Activated naive CD4-positive, alpha-beta T cell treated with anti-CD3 and anti-CD28 coated beads for 36 hours (primary cell): ENCODE results near the gene RIOK1. TPM values are rescaled to one million over a fixed set of nuclear protein-coding genes. Genes with fewer than 3 reads are reported as not detected.

Source experiments
- CTCF ChIA-PET: fragments of 350-600 bp; sonication (Branson Sonifier 250); formaldehyde crosslinking; loops from one replicate; lab custom pipeline; 2021; ENCODE audit warnings: antibody characterized with exemption; lab: Charles Lee
- DNase-seq: peaks from one replicate; pipeline ENCODE4 v3.0.0-alpha.2; 2020
- H3K27ac Mint-ChIP-seq: one replicate; pipeline ENCODE4 v1.8.0; 2021; ENCODE audit warnings: mild to moderate bottlenecking, mixed read lengths
- H3K27me3 Mint-ChIP-seq: one replicate; pipeline ENCODE4 v1.8.0; 2021; ENCODE audit warnings: low read depth, mixed read lengths
- H3K36me3 Mint-ChIP-seq: one replicate; pipeline ENCODE4 v1.8.0; 2021; ENCODE audit warnings: low read depth, mixed read lengths
- H3K4me1 Mint-ChIP-seq: one replicate; pipeline ENCODE4 v1.8.0; 2021; ENCODE audit warnings: low read depth, mixed read lengths
- H3K4me3 Mint-ChIP-seq: one replicate; pipeline ENCODE4 v1.8.0; 2021; ENCODE audit warnings: mild to moderate bottlenecking, moderate library complexity, mixed read lengths
- H3K9me3 Mint-ChIP-seq: one replicate; pipeline ENCODE4 v1.8.0; 2021; ENCODE audit warnings: mixed read lengths
- intact Hi-C: fragments of 100-400 bp; cut with micrococcal nuclease; formaldehyde crosslinking; loops from one replicate; pipeline ENCODE4 v1.15.1; 2023
- total RNA-seq, 2 experiments: library from RNA; stranded (reverse); gene quantifications; one replicate each; pipeline ENCODE4 v1.2.3, GENCODE V29; 2021

RIOK1 gene
- total RNA-seq, 2 experiments from 2014 or later: 33.8 to 38.5 TPM

DNA sequence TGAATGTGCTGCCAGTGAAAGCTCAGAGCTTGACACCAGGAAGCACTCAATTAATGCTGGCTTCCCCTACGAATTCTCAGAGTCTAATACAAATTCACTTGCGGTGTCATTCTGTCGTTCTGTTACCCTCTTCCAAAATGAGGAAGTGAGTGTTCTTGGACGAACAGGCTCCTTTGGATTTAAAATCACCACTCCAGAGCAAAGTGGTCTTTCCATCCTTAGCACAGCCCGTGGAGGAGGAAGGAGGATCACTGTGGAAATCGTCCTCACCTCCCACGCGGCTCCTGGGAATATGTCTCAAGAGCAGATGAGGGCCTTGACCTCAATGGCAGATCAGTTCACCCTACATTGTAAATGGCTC, 41.7 kb downstream of the RIOK1 start:
- Mint-ChIP-seq H3K27ac (no peak overlapping the region), H3K4me1 (peaks cover 5% of the 10 kb centered on the region), H3K36me3 (peaks cover 4% of the 10 kb centered on the region), H3K9me3 (peaks cover 6% of the 10 kb centered on the region), H3K27me3 (peaks cover 6% of the 10 kb centered on the region), H3K4me3 (no peak overlapping the region)
- DNase-seq: no peak
- CTCF ChIA-PET: no interaction called here
- intact Hi-C loops: no loop called here

DNA sequence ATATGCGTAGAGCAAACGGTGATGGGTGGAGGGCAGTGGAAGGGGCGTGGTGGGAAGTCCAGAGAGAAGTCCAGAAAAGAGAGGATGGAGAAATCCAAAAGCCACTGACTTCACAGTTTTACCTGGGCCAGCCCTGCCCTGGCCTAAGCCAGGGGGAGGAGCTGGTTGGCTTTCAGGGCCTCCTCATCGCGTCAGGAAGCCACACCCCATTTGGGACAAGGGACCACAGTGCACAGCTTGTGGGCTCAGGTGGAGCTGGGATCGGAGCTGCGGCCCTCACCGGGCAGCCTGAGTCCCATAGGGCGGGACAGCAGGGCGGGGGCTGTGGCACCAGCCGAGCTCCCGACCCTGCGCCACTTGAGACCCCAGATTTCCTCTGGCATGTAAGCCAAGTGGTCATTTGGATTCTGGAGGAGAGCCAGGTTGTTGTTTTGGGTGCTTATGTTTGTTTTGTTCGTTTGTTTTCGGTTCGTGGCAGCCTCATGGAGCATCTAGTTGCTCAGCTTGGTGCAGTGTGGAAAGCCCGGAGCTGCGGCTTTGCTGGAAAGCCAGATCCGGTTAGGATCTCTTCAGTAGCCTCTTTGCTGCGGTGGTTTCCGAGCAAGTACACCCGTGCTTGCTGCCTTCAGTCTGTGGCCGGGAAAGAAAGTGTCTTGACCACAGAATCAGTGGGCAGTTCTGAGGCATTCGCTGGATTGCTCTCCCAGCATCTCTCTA, 42.2 kb downstream of the RIOK1 start:
- peaks cover 6% of the 10 kb centered on the region for H3K27me3 Mint-ChIP-seq
- peaks cover 6% of the 10 kb centered on the region for H3K9me3 Mint-ChIP-seq
- H3K27ac Mint-ChIP-seq: no peak overlapping the region
- no peak for DNase-seq
- H3K36me3 Mint-ChIP-seq: peaks cover 4% of the 10 kb centered on the region
- intact Hi-C loops: no loop called here
- peaks cover 5% of the 10 kb centered on the region for H3K4me1 Mint-ChIP-seq
- CTCF ChIA-PET: no interaction called here
- H3K4me3 Mint-ChIP-seq: no peak overlapping the region

DNA sequence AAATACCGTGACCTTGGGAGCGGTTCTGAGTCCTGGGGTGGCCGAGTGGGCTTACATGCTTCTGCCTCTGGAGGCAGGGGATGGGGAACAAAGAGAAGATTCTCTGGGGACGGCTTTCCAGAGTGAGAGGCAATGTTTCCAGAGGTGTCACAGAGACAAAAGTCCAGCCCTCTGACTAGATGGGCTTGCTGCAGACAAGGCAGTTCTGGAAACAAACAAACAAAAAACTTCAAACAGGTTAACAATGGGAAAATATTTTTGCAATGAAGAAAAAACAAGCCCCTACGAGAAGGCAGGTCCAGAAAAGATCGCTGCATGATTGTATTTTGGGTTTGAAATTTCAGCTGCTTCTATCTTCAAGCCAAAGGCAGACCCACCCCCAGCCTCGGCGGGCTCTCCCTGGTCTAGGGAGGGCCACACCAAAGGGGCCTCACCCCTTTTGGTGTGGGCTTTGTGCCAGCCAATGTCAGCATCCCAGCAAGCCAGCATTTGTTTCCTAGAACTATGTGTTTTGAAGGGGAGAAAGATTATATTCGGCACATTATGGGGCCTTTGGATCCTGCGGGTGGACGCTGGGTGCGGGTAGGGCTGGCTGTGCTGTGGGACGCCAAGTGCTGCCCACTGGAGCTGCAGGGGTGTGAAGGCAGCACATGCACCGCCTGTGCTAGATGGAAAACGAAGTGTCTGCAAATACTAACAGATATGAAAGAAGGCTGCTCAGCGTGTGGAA, 42.9 kb downstream of the RIOK1 start:
- DNase-seq: no peak
- CTCF ChIA-PET: no interaction called here
- Mint-ChIP-seq H3K4me1 (peaks cover 5% of the 10 kb centered on the region), H3K9me3 (peaks cover 6% of the 10 kb centered on the region), H3K27me3 (peaks cover 6% of the 10 kb centered on the region), H3K27ac (no peak overlapping the region), H3K36me3 (peaks cover 4% of the 10 kb centered on the region), H3K4me3 (no peak overlapping the region)
- intact Hi-C loops: no loop called here

DNA sequence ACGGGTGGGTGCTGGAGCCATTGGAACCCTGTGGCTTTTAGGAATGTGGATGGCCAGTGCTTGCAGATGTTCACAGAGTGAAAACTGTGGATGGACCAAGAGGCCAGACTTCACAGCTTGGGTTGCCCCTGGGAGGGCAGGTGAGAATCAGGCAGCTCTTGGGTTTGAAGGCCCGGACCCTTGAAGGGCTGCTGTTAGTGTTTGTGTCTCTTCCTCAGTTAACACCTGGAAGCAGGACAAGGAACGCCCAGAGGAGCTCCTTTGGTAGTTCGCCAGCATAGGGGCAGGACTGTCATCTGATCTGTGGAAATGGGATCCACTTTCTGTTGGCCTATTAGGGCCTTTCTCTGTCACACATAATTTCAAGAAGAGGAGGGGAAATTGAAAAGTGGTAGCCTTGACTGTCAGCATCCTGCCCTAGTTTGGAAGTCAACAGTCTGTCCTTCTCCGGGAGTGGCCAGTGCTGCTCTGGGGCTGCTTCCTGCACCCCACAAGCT, 43.6 kb downstream of the RIOK1 start:
- DNase-seq: no peak
- Mint-ChIP-seq H3K4me3 (no peak overlapping the region), H3K4me1 (peaks cover 6% of the 10 kb centered on the region), H3K9me3 (peaks cover 6% of the 10 kb centered on the region), H3K27me3 (peaks cover 6% of the 10 kb centered on the region), H3K36me3 (peaks cover 4% of the 10 kb centered on the region), H3K27ac (no peak overlapping the region)
- intact Hi-C loops: no loop called here
- CTCF ChIA-PET: no interaction called here

DNA sequence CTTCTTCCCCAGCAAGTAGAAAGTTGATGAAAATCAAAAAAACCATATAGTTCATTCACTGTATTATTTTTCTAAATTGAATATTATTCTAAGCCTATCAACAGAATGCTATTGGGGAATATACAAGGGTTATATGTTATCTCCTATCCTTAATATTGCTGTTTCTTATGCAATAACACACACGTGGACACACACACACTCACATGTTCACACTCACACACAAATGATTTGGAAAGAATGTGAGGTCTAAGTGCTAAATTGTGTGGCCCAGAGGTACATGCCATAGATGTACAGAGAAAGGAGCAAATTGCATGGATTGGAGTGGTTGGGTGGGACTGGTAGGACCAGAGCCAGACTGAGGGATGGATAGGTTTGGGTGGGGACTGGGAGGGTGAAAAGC, 45.1 kb downstream of the RIOK1 start:
- H3K27ac Mint-ChIP-seq: no peak overlapping the region
- peaks cover 4% of the 10 kb centered on the region for H3K36me3 Mint-ChIP-seq
- H3K9me3 Mint-ChIP-seq: peaks cover 6% of the 10 kb centered on the region
- peaks cover 6% of the 10 kb centered on the region for H3K27me3 Mint-ChIP-seq
- intact Hi-C loops: no loop called here
- no peak for DNase-seq
- H3K4me1 Mint-ChIP-seq: peaks cover 18% of the 10 kb centered on the region
- CTCF ChIA-PET: no interaction called here
- H3K4me3 Mint-ChIP-seq: no peak overlapping the region

DNA sequence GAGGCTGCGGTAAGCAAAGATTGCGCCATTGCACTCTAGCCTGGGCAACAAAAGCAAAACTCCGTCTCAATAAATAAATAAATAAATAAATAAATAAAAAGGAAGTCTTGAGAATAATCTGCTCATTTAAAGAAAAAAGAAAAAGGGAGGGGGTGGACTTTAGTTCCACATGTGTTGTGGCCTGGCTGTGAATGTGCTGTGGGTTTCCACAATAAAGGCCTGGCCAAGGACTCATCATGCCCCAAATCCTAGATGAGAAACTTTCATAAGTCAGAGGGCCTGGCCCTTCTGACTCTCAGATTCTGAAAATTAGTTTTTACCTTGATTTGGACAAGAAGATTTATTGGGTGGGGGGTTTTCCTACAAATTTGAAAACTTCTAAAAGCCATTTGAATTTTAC, 48.4 kb downstream of the RIOK1 start:
- DNase-seq: no peak
- no peak overlapping the region for H3K4me3 Mint-ChIP-seq
- H3K27ac Mint-ChIP-seq: no peak overlapping the region
- peaks cover 4% of the 10 kb centered on the region for H3K36me3 Mint-ChIP-seq
- H3K9me3 Mint-ChIP-seq: peaks cover 6% of the 10 kb centered on the region
- H3K4me1 Mint-ChIP-seq: peaks cover 19% of the 10 kb centered on the region
- peaks cover 3% of the 10 kb centered on the region for H3K27me3 Mint-ChIP-seq
- CTCF ChIA-PET: interaction anchor here (0.6 kb wide), 1 partner anchor 11 kb away, joined by 3 read pairs; no protein-coding TSS in a partner anchor
- intact Hi-C loops: no loop called here

DNA sequence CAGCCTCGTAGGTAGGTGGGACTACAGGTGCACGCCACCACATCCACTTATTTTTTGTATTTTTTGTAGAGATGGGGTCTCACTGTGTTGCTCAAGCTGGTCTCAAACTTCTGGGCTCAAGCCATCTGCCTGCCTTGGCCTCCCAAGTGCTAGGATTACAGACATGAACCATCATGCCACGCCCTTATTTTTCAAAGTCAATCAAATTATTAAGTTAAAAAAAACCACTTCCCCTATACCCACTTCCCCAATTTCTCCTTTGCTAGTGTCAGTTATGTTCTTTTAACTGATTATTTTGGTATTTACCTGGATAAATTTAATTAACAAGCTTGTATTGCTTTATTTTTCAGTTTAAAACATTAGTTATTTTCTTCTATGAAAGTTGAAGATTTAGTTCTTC, 49.6 kb downstream of the RIOK1 start:
- Mint-ChIP-seq H3K9me3 (peaks cover 6% of the 10 kb centered on the region), H3K36me3 (peaks cover 4% of the 10 kb centered on the region), H3K4me1 (peaks cover 19% of the 10 kb centered on the region), H3K27ac (no peak overlapping the region), H3K4me3 (no peak overlapping the region), H3K27me3 (peaks cover 3% of the 10 kb centered on the region)
- DNase-seq: no peak
- intact Hi-C loops: no loop called here
- CTCF ChIA-PET: no interaction called here

DNA sequence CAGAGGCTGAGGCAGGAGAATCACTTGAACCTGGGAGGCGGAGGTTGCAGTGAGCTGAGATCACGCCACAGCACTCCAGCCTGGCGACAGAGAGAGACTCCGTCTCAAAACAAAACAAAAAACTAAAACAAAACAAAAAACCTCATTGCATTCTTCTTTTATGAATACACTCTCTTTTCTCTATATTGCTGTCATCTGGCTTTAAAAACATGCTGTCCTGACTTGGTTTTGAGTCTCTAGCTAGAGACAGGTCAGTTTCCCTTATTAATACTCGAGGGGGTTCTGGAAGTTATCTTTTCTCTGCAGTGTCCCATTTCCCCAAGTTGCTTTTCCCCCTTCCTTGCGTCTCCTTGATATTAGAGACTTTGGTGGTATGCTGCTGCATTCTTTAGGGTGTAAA, 50.9 kb downstream of the RIOK1 start:
- peaks cover 4% of the 10 kb centered on the region for H3K36me3 Mint-ChIP-seq
- no peaks in the 10 kb centered on the region for H3K27me3 Mint-ChIP-seq
- DNase-seq: no peak
- H3K4me3 Mint-ChIP-seq: no peak overlapping the region
- CTCF ChIA-PET: no interaction called here
- H3K4me1 Mint-ChIP-seq: peaks cover 19% of the 10 kb centered on the region
- intact Hi-C loops: loop anchor here (10.0 kb wide), 1 partner anchor 1514 kb away; no protein-coding TSS in a partner anchor
- peaks cover 6% of the 10 kb centered on the region for H3K9me3 Mint-ChIP-seq
- no peak overlapping the region for H3K27ac Mint-ChIP-seq

DNA sequence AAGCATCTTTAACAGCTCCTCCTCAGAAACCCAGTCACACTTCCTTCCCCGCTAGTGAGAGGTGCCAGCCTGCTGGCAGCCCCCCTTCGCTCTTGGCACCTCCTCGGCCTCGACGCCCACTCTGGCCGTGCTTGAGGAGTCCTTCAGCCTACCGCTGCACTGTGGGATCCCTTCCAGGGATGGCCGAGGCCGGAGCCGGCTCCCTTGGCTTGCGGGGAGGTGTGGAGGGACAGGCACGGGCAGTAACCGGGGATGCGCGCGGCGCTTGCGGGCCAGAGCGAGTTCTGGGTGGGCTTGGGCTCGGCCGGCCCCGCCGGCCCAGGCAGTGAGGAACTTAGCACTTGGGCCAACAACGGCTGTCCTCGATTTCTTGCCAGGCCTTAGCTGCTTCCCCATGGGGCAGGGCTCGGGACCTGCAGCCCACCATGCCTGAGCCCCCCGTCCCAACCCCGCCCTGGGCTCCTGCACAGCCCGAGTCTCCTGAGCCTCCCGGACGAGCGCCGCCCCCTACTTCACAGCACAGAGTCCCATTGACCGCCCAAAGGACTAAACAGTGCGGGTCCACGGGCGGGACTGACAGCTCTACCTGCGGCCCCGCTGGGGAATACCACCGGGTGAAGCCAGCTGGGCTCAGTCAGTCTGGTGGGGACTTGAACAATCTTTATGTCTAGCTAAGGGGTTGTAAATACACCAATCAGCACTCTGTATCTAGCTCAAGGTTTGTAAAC, 51.6 kb downstream of the RIOK1 start:
- no peaks in the 10 kb centered on the region for H3K9me3 Mint-ChIP-seq
- no peaks in the 10 kb centered on the region for H3K27me3 Mint-ChIP-seq
- H3K27ac Mint-ChIP-seq: no peak overlapping the region
- DNase-seq: no peak
- CTCF ChIA-PET: no interaction called here
- H3K4me1 Mint-ChIP-seq: peaks cover 19% of the 10 kb centered on the region
- no peaks in the 10 kb centered on the region for H3K36me3 Mint-ChIP-seq
- intact Hi-C loops: loop anchor here (10.0 kb wide), 1 partner anchor 1514 kb away; no protein-coding TSS in a partner anchor
- H3K4me3 Mint-ChIP-seq: no peak overlapping the region

DNA sequence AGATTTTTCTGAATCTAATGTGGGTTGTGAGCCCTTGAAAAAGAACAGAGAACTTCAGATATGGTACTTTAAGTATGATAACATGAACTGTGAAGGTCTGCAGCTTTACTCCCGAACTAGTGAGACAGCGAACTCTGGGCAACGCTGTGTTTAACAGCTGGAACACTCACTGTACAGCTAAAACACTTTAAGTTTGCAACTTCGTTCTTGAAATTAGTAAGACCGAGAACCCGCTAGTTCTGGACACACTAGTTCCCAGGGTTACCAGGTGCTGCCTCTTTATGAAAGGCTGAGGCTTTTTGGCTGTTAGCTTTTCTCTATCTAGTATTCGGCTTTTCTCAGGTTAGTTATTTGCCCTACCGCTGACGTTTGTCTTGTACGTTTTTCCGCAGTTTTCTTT, 52.9 kb downstream of the RIOK1 start:
- intact Hi-C loops: loop anchor here (10.0 kb wide), 1 partner anchor 1512 kb away; no protein-coding TSS in a partner anchor
- CTCF ChIA-PET: no interaction called here
- Mint-ChIP-seq H3K36me3 (no peaks in the 10 kb centered on the region), H3K4me1 (peaks cover 19% of the 10 kb centered on the region), H3K27ac (no peak overlapping the region), H3K4me3 (no peak overlapping the region), H3K27me3 (no peaks in the 10 kb centered on the region), H3K9me3 (no peaks in the 10 kb centered on the region)
- no peak for DNase-seq

DNA sequence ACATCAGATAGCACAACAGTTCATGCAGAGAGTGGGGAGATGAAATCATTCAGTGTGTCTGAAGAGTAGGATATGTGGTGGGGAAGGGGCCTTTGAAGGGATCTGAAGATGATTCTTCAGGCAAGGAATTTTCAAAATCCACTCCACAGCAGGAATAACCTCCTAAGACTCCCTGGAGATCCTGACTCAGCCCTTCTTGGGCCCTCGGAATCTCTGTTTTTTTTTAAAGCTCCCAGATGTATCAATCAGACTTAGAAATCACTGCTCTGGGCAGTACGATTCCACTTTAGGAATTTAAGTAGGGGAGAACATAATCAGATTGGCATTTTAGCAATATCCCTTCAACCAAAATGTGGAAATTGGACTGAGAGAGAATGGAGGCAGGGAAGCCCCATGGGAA, 55.5 kb downstream of the RIOK1 start:
- intact Hi-C loops: loop anchor here (10.0 kb wide), 1 partner anchor 1510 kb away; no protein-coding TSS in a partner anchor
- no peak overlapping the region for H3K4me3 Mint-ChIP-seq
- no peaks in the 10 kb centered on the region for H3K36me3 Mint-ChIP-seq
- H3K27me3 Mint-ChIP-seq: no peaks in the 10 kb centered on the region
- peaks cover 2% of the 10 kb centered on the region for H3K4me1 Mint-ChIP-seq
- no peak overlapping the region for H3K27ac Mint-ChIP-seq
- no peak for DNase-seq
- CTCF ChIA-PET: no interaction called here
- H3K9me3 Mint-ChIP-seq: no peaks in the 10 kb centered on the region

DNA sequence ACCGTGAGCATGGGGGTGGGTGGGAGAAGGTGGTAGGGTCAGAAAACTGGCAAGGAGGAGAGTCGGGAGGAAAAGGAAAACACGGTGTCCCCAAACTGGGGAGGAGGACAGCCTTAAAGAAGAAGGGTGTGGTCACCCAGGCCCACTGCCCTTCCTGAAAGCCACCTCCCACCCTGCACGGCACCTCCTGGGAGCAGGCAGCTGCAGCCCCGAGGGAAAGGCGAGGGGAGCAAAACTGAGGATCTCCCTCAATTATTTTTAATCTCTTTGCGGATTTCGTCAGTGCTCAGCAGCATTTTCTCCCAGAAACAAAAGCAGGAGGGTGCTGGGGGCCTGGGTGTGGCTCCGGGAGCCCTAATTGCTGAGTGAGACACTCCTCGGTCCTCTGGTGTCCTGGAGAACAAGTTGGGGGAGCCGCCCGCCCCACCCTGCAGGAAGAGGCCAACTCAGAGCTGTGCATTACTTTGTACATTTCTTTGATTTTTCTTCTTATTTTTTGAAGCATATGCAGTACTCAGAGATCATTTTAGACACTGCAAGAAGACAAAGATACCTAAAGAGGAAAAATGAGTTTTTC, 56.4 kb downstream of the RIOK1 start:
- DNase-seq: no peak
- H3K27me3 Mint-ChIP-seq: no peaks in the 10 kb centered on the region
- intact Hi-C loops: loop anchor here (10.0 kb wide), 1 partner anchor 1509 kb away; no protein-coding TSS in a partner anchor
- H3K9me3 Mint-ChIP-seq: no peaks in the 10 kb centered on the region
- H3K4me1 Mint-ChIP-seq: no peaks in the 10 kb centered on the region
- no peaks in the 10 kb centered on the region for H3K36me3 Mint-ChIP-seq
- no peak overlapping the region for H3K4me3 Mint-ChIP-seq
- CTCF ChIA-PET: no interaction called here
- no peak overlapping the region for H3K27ac Mint-ChIP-seq
